ENCODE measurements around the gene PSME3IP1.
"Not testable (repeated sequence)": the region's sequence is repeated elsewhere in the genome, so short reads cannot be mapped to it uniquely, and the experiment has no call there.

The PSME3IP1 gene

GRCh38 chr16:57185945-57186871 is at the start of gene PSME3IP1, which contains the start of gene RSPRY1:
Gene PSME3IP1 (minus strand): TSS chr16:57186039. CDS start chr16:57173854, 12,185 bp downstream.
Gene RSPRY1 (plus strand): TSS chr16:57186329. CDS start chr16:57204659, 18,330 bp downstream.
- peak; percentile 97 for DNase-seq

- DNase-seq = no peak
These were observed 49.5 kb upstream of the PSME3IP1 start for GRCh38 chr16:57235128-57236021.

GRCh38 chr16:57234707-57235092 is 48.9 kb upstream of the PSME3IP1 start:
- DNase-seq = no peak

GRCh38 chr16:57233944-57234706 is 48.3 kb upstream of the PSME3IP1 start:
- DNase-seq = no peak

GRCh38 chr16:57231821-57232350 is 46.0 kb upstream of the PSME3IP1 start:
- no peak for DNase-seq

GRCh38 chr16:57229079-57229478 is 43.2 kb upstream of the PSME3IP1 start:
- DNase-seq = no peak

- DNase-seq = no peak
These were observed 41.1 kb upstream of the PSME3IP1 start for GRCh38 chr16:57226701-57227621.

- DNase-seq = no peak
These were observed 40.1 kb upstream of the PSME3IP1 start for GRCh38 chr16:57225978-57226377.

- DNase-seq = no peak
These were observed 39.0 kb upstream of the PSME3IP1 start for GRCh38 chr16:57224651-57225335.

- DNase-seq = no peak
These were observed 37.2 kb upstream of the PSME3IP1 start for GRCh38 chr16:57223057-57223456.

GRCh38 chr16:57216968-57217367 is 31.1 kb upstream of the PSME3IP1 start:
- no peak for DNase-seq

GRCh38 chr16:57213462-57213861 is 27.6 kb upstream of the PSME3IP1 start:
- no peak for DNase-seq

- no peak for DNase-seq
These were observed 23.9 kb upstream of the PSME3IP1 start for GRCh38 chr16:57209780-57210179.

GRCh38 chr16:57208926-57209325 is 23.1 kb upstream of the PSME3IP1 start:
- DNase-seq = no peak

- no peak for DNase-seq
These were observed 18.8 kb upstream of the PSME3IP1 start for GRCh38 chr16:57204675-57205074.

- no peak for DNase-seq
These were observed 17.6 kb upstream of the PSME3IP1 start for GRCh38 chr16:57203451-57203850.

GRCh38 chr16:57202095-57202886 is 16.5 kb upstream of the PSME3IP1 start:
- DNase-seq = no peak

- DNase-seq = not testable (repeated sequence)
These were observed 15.1 kb upstream of the PSME3IP1 start for GRCh38 chr16:57200926-57201325.

- DNase-seq = not testable (repeated sequence)
These were observed 14.5 kb upstream of the PSME3IP1 start for GRCh38 chr16:57200321-57200720.

GRCh38 chr16:57196753-57197152 is 10.9 kb upstream of the PSME3IP1 start:
- no peak for DNase-seq

All from AML-193 (cell line).